ENCODE results near the gene NXPH3. TPM values are rescaled to one million over a fixed set of nuclear protein-coding genes. Genes with fewer than 3 reads are reported as not detected.
A peak's percentile ranks its signal among the peaks of the same experiment; 100 is the strongest.
"Not testable (repeated sequence)": the region's sequence is repeated elsewhere in the genome, so short reads cannot be mapped to it uniquely, and the experiment has no call there.

The NXPH3 gene
- polyA plus RNA-seq, 1 donor = 1.5 TPM

DNA sequence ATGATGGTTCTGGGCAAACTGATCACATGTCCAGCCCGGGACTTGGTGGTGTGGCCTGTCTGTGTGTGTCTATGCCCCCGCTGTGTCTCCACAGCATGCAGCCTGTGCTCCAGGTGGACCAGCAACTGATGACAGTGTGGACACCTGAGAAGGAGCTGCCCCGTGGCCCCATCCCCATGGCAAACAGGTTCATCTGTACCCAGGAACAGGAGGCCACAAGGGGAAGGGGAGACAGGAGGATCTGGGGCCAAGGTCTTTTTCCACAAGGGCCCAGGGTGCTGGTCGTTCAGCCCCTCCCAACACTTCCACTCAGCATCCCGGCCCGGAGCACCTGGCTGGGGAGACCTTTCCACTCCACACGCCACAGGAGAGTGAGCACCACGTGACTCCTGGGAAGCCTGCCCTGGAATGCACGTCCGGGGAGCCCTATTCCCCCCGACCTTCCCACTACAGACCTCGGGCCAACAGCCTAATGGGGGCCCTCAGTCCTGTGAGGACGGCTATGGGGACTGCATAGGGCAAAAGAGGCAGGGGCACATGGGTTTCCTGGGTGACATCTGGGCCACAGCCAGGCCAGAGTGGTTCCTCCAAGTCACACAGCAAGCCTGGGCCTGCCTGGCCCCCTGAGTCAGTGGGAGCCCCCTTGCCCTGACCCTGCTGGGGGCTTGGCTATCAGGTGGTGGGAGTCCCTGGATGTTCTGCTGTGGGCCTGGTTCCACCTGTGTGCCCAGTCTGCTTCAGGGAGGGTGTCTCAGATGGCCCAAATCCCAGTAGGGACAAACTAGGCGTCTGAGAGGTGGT lies 20.8 kb upstream of the NXPH3 start:
- DNase-seq = no peak

DNA sequence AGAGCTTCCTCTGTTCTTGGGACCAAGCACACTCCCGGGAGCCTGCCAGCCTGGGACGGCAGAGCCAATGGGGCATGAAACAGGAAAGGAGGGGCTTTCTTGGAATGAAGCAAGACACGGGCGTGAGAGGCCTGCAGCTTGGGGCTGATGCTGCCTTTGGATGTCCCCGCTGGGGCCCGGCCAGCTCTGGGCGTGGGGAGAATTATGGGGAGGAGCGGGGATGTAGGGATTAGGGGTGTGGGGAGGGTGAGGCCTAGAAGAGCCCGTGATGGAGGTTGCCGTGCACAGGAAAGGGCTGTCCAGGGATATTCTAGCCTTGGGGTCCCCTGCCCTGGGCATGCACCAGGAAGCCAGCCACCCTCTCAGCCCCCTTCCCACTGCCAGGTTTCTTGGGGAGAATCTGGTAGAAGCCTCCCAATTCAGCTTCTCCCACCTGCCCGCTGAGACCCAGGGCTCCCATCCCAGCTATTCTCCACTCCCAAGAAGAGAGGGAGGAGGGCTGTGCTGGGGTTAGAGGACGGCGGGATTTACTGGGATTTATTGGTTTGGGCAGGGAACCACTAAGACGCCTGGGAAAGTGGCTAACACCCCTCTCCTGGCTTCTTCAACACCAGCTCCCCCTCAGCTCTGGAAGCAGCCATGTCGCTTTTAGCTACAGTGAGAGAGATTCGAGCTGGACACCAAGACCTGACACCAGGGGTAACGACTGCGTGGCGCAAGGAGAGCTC lies 20.0 kb upstream of the NXPH3 start:
- DNase-seq = no peak

DNA sequence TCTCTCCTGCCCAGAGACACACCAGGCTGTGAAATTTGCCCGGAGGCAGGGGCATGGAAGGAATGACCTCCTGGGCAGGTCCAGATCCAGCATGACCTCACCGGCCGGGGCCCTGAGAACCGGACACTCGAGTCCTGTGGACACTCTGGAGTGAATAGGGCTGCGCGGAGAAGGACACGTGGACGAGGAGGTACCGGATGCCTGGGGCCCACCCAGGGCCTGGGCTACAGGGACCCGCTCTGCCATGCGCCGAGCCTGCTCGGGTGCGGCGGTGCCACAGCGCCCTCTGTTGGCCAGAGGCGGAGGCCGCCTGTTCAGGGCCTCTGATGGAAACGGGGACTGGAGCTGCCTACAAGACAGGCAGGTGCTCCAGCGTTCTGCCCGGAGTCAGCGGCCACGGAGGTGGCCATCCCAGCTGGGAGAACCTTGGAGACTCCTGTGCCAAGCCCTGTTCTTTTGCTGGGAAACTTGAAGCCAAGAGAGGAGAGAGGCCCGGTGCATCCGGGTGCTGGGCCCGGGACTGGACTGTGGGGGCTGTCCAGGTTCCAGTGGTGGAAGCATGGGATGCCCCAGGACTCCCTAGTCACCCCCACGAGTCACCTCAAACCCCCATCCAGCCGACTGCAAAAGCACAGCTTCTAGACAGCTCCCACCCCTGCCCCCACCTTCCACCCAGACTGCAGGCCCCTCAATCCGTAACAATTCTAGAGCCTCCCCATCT lies 19.3 kb upstream of the NXPH3 start:
- DNase-seq = peak; percentile 78

DNA sequence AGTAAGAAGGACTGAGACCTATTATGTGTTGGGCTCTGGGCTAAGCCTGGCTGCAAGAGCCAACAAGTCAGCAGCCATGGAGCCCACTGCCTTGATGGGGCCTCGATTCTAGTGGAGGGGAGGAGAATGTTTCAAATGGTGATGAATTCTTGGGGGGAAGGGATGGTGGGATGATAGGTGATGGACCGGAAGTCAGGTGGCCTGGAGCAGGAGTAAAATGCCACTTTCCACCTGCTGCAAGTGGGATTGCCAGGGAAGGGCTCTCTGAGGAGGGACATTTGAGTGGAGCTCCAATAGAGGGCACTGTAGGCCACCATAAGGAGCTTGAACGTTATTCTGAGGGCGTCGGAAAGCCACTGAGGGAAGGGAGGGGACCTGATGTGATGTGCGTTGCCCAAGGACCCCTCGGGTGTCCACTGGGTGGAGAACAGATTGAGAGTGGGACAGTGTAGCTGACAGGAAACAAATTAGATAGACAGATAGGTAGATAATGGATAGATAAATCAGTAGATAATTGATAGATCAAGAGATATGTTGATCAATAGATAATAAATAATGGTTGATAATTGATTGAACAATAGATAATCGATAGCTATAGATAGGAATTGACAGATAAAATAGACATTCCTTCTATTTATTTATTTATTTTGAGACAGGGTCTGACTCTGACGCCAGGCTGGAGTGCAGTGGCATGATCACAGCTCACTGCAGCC lies 18.2 kb upstream of the NXPH3 start:
- DNase-seq = no peak

DNA sequence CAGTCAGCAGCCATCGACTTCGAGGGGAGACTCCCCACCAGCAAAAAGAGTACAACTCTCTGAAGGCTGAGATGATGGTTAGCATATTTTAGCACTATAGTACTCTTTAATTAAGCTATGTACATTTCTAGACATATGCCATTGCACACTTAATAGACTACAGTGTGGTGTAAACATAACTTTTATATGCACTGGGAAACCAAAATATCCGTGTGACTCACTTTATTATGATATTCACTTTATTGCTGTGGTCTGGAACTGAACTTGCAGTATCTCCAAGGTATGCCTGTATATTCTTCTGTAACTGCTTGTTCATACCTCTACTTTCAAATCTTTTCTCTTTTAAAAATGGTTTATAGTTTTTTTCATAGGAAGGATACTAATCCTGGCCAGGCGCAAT lies 11.0 kb upstream of the NXPH3 start:
- no peak for DNase-seq

DNA sequence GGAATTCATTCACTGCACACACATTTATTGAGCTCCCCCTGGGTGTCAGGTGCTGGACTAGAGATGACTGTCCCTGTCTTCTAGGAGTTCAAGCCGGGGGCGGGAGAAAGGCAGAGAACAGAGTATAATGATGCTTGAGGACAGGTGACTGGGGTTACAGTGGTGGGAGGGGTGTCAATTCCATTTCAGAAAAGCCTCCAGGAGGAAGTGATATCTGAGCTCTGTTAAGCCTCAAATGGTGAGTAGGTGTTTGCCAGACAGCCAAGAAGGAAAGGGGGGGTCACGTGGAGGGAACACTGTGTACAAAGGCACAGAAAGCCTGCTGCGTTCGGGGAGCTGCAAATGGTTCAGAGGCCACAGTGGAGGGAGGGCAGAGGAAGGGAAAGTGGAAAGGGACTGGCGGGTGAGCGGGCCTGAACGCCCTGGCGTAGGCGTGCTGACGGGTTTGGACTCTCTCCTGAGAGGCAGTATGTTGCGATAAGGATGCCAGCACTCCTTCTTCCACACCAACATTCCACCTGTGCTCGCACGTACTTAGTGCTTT lies 9.7 kb upstream of the NXPH3 start:
- no peak for DNase-seq

DNA sequence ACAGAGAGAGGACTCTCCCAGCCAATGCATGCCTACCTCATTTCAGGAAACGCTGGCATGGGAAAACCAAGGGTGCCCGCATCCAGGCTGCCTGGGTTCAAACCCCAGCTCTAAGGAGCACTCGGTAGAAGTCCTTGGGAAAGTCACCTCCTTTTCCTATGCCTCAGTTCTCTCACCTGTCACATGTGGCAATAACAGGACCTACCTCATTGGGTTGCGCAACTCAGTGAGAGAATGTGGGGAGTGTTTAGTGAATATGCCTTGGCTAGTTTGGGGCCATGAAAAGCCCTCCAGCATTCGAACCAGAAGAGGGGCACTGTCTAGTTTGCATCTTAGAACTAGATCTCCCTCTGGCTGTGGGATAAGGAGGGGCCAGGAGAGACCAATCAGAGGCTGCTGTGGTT lies 9.0 kb upstream of the NXPH3 start:
- DNase-seq = no peak

DNA sequence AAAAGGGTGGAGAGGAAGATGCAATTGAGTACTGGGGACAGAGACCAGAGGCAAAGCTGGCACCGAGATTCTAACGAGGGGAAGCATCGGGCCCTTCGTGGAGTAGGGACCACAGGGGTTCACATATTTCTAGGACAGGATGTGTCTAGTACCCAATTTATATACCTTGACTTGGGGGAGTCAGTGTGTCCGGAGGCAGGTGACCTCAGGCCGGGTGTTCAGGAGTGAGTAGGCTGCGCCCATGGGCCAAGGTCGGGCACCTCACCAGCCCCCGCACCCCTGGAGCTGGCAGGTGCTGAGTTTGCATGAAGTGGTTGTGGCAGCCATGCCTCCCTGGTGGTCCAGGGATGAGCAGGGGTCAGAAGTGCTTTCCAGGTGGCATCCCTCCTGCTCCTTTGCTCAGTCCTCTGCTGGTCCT lies 8.6 kb upstream of the NXPH3 start:
- DNase-seq = no peak

DNA sequence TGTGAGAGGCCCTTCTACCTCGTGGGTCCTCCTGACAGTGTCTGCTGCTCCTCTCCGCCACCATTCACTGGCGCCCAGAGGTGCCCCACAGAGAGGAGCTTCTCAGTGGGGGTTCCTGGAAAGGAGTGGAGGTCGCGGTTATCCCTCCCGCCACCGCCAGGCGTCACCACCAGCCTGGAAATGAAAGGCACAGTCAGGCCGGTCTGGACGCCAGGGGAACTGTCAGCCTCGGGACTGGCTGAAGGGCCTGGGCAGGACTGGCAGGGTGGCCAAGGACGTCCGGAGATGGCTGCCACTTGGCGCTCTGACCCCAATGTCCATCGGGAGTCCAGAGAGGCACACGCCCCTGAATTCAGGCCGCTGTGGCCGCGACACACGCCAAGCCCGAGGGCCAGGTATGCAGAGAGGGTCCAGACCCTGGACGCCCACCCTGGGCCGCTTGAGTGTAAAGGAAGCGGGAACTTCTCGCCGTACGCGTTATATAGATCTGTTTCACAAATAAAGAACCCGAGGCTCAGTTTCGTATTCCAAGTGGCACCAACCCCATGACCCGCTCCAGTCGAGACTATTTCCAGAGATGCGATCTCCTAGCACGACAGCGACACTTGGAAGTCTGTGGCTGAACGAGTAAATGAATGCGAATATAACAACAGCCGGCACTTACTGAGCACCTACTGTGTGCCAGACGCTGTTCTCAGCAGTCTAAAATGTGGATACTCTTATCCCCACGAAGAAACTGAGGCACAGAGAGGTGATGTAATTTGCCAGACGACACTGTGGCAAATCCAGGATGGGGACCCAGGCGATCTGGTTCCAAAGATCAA lies 7.6 kb upstream of the NXPH3 start:
- peak; percentile 81 for DNase-seq

DNA sequence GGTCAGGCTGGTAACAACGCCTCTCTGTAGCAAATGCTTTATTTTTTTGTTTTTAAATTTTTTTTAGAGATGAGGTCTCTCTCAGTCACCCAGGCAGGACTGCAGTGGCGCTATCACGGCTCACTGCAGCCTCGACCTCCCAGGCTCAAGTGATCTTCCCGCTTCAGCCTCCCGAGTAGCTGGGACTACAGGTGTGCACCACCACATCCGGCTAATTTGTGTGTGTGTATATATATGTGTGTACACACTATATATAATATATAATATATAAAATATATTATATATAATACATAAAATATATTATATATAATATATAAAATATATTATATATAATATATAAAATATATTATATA lies 7.0 kb upstream of the NXPH3 start:
- not testable (repeated sequence) for DNase-seq

DNA sequence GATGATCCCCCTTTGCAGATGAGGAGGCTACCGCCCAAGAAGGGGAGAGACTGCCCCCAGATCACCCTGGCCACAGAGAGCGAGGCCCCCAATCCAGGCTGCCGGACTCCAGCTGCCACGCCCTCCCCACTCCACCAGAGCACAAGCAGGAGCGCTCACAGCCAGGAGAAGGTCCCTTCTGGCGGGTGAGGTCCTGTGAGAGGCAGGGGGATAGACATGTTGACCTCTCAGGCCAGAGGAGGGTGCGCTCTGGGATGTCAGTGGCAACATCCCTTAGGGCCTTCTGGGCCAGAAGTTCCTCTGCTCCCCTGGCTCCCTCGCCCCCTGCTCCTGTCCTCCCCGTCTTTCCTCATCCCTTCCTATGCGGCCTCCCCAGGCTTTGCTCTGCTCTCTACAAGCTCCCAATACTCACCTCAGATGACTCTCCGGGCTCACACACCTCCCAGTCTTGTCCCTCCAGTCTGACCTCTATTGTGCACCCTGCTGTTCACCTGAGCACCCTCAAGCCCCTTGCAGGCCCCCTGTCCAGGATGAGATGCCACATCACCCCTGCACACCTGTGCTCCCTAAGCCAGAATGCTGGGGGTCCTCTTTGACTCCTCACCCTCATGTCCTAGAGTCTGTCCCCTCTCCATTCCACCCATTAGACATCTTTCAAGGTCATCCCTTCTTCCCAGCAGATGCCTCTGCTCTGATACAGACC lies 5.0 kb upstream of the NXPH3 start:
- DNase-seq = no peak

DNA sequence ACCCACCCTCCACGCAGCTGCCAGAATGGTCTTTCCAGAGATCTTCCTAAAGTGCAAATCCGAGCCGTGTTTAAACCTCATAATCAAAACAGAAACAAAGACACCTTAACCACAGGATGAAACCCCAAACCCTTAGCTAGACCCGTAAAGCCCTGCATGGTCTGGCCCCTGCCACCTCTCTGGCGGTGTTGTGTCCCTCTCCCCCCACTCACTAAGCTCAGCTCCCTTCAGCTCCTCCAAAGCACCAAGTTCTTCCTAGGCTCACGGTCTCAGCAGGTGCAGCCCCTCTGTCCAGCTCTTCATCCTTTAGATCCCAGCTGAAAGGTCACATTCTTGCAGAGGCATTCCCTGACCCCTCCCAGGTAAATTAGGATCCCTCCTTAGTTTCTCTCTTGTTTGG lies 4.4 kb upstream of the NXPH3 start:
- DNase-seq = no peak

DNA sequence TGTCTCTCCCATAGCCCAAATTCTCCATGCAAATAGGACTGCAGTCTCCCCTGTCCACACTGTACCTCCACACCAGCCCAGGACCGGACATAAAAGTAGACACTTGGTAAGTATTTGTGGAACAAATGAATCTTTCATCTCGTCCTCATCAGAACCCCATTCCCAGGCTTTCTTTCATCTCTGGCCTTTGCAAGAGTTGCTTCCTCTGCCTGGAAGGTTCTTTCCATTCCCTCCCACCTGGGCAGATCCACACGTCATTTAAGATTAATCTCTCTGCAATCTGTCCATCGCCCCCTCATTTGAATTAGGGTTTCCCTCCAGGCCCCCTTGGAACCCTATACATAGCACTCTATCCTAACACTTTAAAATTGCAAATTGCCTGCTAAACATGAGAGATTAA lies 3.9 kb upstream of the NXPH3 start:
- no peak for DNase-seq

DNA sequence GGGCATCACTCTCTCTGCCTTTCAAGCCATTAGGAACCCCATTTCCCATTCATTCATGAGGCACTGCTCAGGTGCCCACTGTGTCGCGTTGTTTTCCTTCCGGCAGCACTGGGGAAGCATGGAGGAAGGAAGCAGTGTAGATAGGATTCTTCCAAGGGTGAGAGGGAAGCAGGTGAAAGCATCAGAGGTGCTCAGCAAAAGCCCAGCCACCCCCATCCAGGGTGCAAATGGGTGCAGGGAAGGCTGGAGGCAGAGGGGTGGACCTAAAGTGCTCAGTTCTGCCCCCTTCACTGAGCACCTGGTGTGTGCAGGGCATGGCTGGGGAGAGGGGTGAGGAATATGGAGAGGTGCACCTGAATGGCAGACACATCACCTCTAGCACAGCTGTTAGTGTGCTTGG lies 3.4 kb upstream of the NXPH3 start:
- DNase-seq = no peak

DNA sequence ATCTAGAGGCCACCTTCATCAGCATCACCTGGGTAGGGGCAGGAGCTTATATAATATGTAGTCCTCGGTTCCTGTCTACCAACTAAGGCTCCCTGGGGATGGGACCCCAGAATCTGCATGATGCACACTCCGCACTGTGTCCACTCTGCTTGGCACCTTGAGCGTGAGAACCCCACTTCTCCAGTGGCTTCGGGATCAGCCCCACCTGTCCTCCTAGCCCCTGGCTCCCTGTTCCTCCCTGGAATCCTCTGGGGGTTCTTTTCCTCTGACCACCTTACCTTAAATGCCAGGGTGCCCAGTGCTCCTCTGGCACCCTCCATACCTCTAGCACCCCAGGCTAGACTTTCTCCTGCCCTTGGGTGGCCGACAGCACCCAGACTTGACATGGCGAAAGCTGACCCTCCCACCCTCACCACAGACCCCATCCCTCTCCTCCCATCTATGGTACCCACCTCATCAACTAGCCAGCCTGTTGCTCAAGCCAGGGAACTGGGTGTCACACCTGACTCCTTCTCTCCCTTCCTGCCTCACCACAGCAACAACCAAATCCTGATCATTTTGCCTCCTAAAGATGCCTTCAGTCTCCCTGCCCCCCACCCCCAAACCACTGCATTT lies 2.8 kb upstream of the NXPH3 start:
- DNase-seq = no peak

DNA sequence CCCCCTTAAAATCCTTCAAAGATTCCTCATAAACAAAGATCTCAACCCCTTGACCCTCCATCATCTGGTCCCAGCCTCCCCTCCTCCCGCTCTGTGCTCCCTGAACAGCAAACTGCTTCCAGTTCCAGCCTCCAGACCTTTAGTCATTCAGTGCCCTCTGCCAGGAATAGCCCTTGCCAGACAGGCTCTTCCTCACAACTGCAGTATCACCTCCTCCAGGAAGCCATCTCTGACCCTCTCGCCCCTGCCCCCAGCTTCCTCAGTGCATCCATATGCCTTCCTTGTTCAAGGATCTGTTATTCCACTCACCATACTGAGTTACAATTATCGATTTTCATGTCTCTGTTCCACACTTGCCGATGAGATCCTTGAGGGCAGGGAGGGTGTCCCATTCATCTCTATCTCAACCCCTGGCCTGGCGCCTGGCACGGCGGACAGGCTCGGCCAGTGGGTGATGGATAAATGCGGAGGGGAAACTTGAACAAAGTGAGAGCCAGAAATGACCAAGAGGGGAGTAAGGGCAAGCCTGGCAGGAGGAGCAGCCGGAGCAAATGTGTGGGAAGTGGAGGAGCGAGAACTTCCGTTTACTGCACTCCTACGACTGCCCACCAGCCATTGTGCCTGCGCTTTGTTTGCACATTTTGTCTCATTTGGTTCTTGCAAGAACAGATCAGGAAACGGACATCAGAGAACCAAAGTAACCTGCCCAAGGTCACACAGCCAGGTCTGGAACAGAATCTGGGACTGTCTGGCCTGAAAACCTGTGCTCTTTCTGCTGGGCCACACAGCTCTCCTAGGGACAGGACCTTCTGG lies 2.0 kb upstream of the NXPH3 start:
- DNase-seq = no peak

DNA sequence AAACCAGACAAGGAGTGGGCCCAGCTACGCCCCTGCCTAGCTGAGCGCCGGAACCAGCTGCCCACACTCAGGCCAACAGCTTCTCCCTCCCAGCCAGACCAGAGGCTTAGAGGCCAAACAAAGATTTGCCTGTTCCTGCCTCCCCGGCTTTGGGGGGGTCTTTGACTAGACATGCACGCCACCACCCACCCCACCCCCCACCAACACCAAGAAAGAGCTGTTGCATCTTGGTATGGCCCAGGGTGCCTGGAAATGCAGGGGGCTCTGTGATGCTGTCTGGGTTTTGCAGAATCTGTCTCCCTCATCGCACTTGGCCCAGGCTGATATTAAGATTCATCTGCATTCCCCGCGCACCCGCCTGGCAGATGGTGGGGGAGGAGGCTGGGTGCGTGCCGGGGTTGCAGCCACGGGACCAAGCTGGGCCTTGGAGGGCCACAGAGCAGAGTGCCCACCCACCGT lies 1.3 kb upstream of the NXPH3 start:
- DNase-seq = no peak

DNA sequence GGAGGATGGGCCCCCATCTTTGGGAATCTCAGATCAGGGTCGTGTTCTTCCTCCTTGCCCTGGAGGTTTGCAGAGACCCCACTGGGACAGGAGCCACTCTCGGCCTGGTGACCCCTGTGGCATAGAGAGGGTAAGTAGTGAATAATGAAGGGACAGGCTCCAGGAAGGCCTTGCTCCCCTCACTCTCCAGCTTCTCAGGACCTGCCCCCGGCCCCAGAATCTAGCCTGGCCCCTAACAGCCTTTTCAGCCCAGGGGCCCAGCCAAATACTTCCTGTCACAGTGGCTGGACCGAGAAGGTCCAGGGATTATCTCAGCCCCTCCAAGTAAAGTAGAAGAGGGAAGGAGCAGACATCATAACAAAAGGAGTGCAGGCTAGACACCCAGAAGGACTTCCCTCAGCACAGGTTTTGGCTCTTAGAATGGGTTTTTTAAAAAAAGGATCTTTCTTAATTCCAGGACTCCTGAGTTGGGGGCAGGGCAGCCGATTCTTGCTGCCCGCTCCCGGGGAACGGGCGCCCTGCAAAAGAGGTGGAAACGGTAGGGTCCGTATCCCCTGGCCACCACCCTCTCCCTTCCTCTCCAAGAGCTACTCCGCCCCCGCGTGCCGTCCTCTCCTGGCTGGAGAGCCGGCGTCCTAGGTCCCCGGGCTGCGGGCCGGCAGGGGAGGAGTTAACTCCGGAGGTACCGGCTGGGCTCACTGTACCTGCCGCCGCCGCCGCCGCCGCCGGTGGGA lies 559 bp upstream of the NXPH3 start:
- DNase-seq = no peak
